HEK293T (cell line): ENCODE data around the gene CCRL2.

Source experiments
- FOXK2 ChIP-seq: fragments of 450-650 bp; IDR thresholded peaks from 2 replicates; pipeline ENCODE4 v1.6.1; 2016; ENCODE audit warnings: mild to moderate bottlenecking
- FOXM1 ChIP-seq: fragments of 450-650 bp; IDR thresholded peaks from 2 replicates; pipeline ENCODE4 v1.6.1; 2017; ENCODE audit warnings: mild to moderate bottlenecking, borderline replicate concordance

DNA sequence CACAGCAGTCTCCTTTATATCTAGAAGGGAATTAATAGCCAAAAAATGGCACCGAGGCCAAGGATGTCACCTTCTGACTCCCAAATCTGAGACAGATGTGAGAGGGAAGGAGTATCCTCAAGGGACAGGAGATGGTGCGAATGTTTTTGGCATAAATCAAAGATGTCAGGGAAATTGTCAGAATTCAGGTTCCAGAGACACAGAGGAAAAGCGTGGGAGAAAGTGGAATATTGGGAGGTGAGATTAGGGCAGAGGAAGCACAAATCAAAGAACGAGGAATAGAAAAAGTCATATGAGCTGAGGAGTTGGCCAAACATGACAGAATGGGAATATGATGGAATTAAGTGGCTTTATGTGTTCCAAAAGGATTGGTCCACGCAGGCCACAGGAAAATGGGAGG lies 6.2 kb upstream of the CCRL2 start:
- TF ChIP-seq FOXM1 (no peak), FOXK2 (no peak)
